ENCODE data around the gene PRKD2. TPM values are rescaled to one million over a fixed set of nuclear protein-coding genes. Genes with fewer than 3 reads are reported as not detected.
A peak's percentile ranks its signal among the peaks of the same experiment; 100 is the strongest.

The PRKD2 gene
- total and polyA plus RNA-seq, 8 donors: 7.0 to 50.6 (median 26.3) TPM

GRCh38 chr19:46721269-46722003 lies 4.5 kb upstream of the PRKD2 start:
- Histone ChIP-seq H3K27me3 (no peaks in the 10 kb centered on the region), H3K9me3 (no peaks in the 10 kb centered on the region), H3K36me3 (peaks cover 62 to 74% (median 72%) of the 10 kb centered on the region in 4 donors), H3K4me1 (peaks cover 6 to 26% (median 19%) of the 10 kb centered on the region in 4 donors), H3K27ac (no peak overlapping the region), H3K4me3 (no peak overlapping the region)
- TF ChIP-seq CTCF (IDR thresholded peaks at IDR 0.05) (no peak), POLR2AphosphoS5 (IDR thresholded peaks at IDR 0.05) (no peak), POLR2A (IDR thresholded peaks at IDR 0.05) (no peak), EP300 (IDR thresholded peaks at IDR 0.05) (no peak)
- DNase-seq: no peak
- intact Hi-C loops (cut with DNase I; ENCODE audit: low total_unique reads): no loop called here
- WGBS, 5 donors: 77 to 85% (median 84%) methylated on average over 15 to 16 of the region's 16 CpGs

- Histone ChIP-seq H3K27me3 (no peaks in the 10 kb centered on the region), H3K36me3 (peaks cover 55 to 66% (median 64%) of the 10 kb centered on the region in 4 donors), H3K27ac (no peak overlapping the region), H3K4me1 (peaks cover 8 to 31% (median 24%) of the 10 kb centered on the region in 4 donors), H3K4me3 (no peak overlapping the region), H3K9me3 (no peaks in the 10 kb centered on the region)
- intact Hi-C loops (cut with DNase I; ENCODE audit: low total_unique reads): no loop called here
- no peak for DNase-seq
- 88 to 94% (median 93%) methylated on average over 13 to 22 of the region's 22 CpGs for WGBS, 5 donors
- TF ChIP-seq POLR2AphosphoS5 (IDR thresholded peaks at IDR 0.05): no peak
- TF ChIP-seq CTCF (IDR thresholded peaks at IDR 0.05): no peak
- no peak for TF ChIP-seq EP300 (IDR thresholded peaks at IDR 0.05)
- no peak for TF ChIP-seq POLR2A (IDR thresholded peaks at IDR 0.05)
These were observed 3.8 kb upstream of the PRKD2 start for GRCh38 chr19:46720503-46721239.

DNA sequence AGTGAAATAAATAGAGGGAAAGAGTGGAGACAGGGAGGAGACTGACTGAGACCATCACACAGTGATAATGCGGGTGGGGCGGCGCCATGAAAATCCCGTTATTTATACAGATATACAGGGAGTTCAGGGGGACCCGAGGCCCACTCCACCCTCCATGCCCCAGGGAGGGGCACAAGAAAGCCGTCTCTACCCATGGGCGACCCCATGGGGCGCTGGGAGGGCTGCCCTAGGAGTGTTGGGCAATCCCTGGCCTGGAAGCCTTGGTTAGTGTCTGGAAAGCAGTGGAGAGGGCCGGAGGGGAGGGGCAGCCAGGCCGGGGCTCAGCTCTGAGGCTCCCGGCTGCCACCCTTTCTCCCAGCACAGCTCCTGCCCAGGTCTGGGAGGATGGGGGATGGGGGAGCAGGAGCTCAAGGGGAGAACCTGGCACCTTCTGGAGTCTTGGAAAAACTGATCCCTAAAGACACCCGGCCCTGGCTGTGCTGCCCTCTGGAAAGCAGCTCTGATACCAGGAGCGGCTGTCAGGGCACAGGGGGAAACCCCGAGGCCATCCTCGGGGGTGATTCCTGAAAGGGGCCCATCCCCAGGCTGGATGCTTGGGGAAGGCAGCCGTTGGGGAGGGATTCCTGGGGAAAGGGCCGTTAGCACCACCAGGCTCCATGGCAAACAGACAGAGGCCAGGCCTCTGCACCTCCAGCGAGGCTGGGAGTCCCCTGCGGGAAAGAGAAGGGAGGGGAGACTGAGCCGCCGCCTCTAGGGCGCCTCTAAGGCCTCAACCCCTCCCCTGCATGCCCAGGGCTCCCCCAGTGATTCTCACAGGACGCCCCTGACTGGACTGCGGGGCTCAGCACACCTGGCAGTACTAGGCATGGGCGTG lies 3.0 kb upstream of the PRKD2 start:
- DNase-seq: no peak
- Histone ChIP-seq H3K36me3 (peaks cover 47 to 58% (median 56%) of the 10 kb centered on the region in 4 donors), H3K27me3 (no peaks in the 10 kb centered on the region), H3K4me3 (no peak overlapping the region), H3K27ac (peak overlapping the region in 3 of 5 donors; percentile 91 to 93 (median 92)), H3K9me3 (no peaks in the 10 kb centered on the region), H3K4me1 (peaks cover 16 to 39% (median 32%) of the 10 kb centered on the region in 4 donors)
- intact Hi-C loops (cut with DNase I; ENCODE audit: low total_unique reads): no loop called here
- TF ChIP-seq CTCF (IDR thresholded peaks at IDR 0.05) (no peak), POLR2A (IDR thresholded peaks at IDR 0.05) (no peak), EP300 (IDR thresholded peaks at IDR 0.05) (no peak), POLR2AphosphoS5 (IDR thresholded peaks at IDR 0.05) (no peak)
- 74 to 81% (median 79%) methylated on average over 14 to 25 of the region's 25 CpGs for WGBS, 5 donors
